NCI-H146 treated with DMSO at 0.1 percent for 48 hours (cell line): ENCODE measurements around the gene ANKRD12.

Experiments
- DNase-seq: peaks from one replicate; lab custom pipeline; 2025; ENCODE audit not compliant: unreplicated experiment; lab: John Stamatoyannopoulos, UW

Gene ANKRD12

GRCh38 chr18:9334973-9335696 lies 198.6 kb downstream of the ANKRD12 start:
- DNase-seq: no peak
